ENCODE data around the gene ELFN2.

ELFN2 gene

DNA sequence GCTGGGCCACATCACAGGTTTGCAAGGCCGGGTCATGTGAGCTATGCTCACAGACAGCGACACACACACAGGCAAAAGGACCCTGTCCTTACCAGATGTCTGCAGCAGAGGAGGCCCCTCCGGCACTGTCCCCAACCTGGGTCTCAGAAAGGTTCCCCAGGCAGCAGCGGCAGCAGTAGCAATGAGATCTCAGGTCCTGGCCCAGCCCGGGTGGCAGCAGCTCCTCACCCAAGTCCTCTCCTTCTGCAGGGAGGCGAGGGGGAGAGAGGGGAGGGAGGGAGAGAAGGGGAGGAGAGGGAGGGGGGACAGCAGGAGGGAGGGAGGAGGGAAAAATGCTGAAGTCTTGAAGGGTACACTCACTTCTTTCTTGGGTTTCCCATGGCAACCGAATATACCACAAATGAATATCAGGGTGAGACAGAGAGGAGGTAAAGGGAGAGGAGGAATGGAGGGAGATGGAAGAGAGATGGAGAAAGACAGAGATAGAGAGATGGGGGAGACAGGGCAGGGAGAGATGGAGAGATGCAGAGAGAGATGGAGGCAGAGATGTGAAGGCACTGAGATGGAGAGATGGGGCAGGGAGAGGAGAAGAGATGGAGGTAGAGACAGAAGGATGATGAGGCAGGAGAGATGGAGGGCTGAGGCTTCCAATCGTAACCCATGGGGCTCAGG, 9.5 kb downstream of the ELFN2 start:
- TF ChIP-seq, protein P1, sequence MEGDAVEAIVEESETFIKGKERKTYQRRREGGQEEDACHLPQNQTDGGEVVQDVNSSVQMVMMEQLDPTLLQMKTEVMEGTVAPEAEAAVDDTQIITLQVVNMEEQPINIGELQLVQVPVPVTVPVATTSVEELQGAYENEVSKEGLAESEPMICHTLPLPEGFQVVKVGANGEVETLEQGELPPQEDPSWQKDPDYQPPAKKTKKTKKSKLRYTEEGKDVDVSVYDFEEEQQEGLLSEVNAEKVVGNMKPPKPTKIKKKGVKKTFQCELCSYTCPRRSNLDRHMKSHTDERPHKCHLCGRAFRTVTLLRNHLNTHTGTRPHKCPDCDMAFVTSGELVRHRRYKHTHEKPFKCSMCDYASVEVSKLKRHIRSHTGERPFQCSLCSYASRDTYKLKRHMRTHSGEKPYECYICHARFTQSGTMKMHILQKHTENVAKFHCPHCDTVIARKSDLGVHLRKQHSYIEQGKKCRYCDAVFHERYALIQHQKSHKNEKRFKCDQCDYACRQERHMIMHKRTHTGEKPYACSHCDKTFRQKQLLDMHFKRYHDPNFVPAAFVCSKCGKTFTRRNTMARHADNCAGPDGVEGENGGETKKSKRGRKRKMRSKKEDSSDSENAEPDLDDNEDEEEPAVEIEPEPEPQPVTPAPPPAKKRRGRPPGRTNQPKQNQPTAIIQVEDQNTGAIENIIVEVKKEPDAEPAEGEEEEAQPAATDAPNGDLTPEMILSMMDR (IDR thresholded peaks at IDR 0.05; ENCODE audit: low read depth, low read length, missing control alignments): no peak
- no peak overlapping the region for H3K4me3 ChIP-seq (ENCODE audit: low read depth, low read length)
- no peak for DNase-seq (ENCODE audit: low read depth)
- in situ Hi-C loops (cut with HindIII; ENCODE audit: low sequenced_read_pairs): no loop called here

DNA sequence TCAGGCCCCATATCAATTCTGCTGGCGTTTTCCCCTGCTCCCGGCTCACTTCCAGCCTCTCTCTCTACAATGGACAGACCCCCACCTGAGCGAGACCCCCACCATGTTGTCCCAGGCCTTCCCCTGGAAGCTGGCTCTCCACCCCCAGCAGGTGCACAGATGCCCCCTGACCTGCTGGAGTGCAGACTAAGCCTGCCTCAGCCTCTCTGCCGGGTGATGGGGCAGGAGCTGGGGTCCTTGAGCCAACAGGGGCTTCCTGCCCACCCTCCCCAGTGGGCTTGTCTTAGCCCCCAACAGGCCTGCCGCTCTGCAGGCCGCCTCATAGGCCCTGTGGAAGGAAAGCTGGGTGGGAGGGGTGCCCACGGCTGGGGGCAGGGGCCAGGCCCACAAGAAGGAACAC, 10.0 kb downstream of the ELFN2 start:
- H3K4me3 ChIP-seq (ENCODE audit: low read depth, low read length): no peak overlapping the region
- in situ Hi-C loops (cut with HindIII; ENCODE audit: low sequenced_read_pairs): no loop called here
- no peak for DNase-seq (ENCODE audit: low read depth)
- TF ChIP-seq, protein P1 (IDR thresholded peaks at IDR 0.05; ENCODE audit: low read depth, low read length, missing control alignments): no peak

DNA sequence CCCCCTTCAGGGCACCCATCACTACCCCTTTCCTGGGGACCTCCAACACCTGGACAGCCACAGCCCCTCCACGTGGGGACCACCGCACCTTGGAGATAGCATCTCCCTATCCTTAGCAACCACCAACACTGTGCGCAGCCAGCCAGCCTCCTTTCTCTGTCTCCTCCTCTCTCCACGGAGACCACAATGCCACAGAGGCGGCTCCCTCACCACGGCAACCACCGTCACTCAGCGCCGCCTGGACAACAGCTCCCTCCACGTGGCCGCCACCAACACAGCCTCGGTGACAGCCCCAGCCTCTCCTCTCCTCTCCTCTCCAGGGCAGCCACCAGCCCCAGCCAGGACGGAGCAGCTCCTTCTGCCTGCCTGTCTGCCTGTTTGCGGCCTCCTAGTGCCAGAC, 10.5 kb downstream of the ELFN2 start:
- TF ChIP-seq, protein P1 (IDR thresholded peaks at IDR 0.05; ENCODE audit: low read depth, low read length, missing control alignments): no peak
- no peak for DNase-seq (ENCODE audit: low read depth)
- no peak overlapping the region for H3K4me3 ChIP-seq (ENCODE audit: low read depth, low read length)
- in situ Hi-C loops (cut with HindIII; ENCODE audit: low sequenced_read_pairs): no loop called here

DNA sequence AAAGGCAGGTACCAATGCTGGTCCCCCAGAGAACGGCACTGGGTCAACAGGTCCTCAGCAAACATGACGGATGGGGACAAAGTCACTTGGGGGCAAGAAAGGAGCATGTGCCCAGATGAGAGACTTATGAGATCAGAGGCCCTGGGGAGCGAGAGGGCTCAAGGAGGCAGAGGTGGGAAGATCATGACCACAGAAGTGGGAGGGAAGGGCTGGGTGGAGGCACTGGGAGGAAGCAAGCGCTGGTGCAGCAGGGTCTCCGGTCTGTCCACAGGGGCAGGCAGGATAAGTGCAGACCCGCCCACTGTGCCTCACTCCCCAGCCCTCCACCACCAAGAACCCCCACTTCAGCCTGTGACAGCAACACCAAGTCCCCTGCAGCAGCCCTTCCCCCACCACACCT, 10.9 kb downstream of the ELFN2 start:
- DNase-seq (ENCODE audit: low read depth): no peak
- in situ Hi-C loops (cut with HindIII; ENCODE audit: low sequenced_read_pairs): no loop called here
- no peak overlapping the region for H3K4me3 ChIP-seq (ENCODE audit: low read depth, low read length)
- TF ChIP-seq, protein P1 (IDR thresholded peaks at IDR 0.05; ENCODE audit: low read depth, low read length, missing control alignments): no peak

DNA sequence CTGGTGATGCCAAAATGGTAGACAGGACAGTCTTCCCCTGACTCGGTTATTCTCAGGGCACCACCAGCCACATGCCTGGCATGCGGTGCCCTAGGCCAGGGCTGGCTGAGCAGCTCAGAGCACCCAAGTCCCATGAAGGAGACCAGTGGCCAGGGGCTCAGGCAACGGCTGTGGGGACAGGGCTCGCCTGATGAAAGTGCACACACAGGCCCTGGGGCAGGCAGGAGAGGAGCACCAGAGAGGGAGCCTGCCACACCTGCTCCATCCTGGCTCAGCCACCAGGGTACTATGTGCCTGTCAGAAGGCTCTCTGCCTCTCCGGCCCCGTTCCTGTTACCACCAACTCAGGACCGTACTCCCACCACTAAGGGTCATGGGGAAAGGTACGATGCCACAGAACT, 12.1 kb downstream of the ELFN2 start:
- DNase-seq (ENCODE audit: low read depth): no peak
- in situ Hi-C loops (cut with HindIII; ENCODE audit: low sequenced_read_pairs): no loop called here
- TF ChIP-seq, protein P1 (IDR thresholded peaks at IDR 0.05; ENCODE audit: low read depth, low read length, missing control alignments): no peak
- H3K4me3 ChIP-seq (ENCODE audit: low read depth, low read length): no peak overlapping the region

DNA sequence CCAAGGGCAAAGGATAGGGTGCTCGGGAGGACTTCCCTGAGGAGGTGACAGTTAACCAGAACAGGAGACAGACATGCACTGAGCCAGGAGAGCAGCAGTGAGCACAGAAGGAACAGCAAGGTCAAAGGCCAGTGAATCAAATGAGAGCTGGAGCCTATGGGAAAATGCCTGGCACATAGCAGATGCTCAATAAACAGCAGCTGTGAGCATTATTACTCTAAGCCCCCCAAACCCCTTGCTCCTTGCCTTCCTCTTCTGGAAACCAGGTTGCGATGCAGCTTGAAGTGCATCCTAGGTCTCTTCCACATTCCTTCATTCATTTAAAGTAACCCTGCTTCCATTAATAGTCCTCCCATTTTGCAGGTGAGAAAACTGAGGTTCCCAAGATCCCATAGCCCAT, 13.0 kb downstream of the ELFN2 start:
- H3K4me3 ChIP-seq (ENCODE audit: low read depth, low read length): no peak overlapping the region
- TF ChIP-seq, protein P1 (IDR thresholded peaks at IDR 0.05; ENCODE audit: low read depth, low read length, missing control alignments): no peak
- in situ Hi-C loops (cut with HindIII; ENCODE audit: low sequenced_read_pairs): no loop called here
- no peak for DNase-seq (ENCODE audit: low read depth)

All from astrocyte of the cerebellum (primary cell).